Measurements from ENCODE around the gene DLG4.
"Not testable (repeated sequence)": the region's sequence is repeated elsewhere in the genome, so short reads cannot be mapped to it uniquely, and the experiment has no call there.

Gene DLG4

DNA sequence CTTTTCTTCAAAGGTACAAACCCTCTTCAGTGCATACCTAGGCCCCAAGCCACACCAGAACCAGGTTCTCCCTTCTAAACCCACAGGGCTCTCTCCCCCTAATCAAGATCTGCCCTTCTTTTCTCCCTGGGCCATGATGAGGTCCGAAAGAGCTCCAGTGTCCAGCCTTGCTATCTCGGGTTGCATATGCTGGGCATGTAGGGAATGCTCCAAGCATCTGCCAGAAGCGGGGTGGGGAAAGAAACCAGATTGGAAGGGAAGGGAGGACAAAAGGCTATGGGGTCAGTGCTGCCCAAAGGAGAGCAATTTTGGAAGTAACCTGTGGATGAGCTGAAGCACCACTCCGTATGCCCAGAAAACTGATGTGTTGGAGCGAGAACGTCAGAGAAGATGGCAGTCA, 29.6 kb upstream of the DLG4 start:
- DNase-seq (ENCODE audit: low spot score), result no peak

DNA sequence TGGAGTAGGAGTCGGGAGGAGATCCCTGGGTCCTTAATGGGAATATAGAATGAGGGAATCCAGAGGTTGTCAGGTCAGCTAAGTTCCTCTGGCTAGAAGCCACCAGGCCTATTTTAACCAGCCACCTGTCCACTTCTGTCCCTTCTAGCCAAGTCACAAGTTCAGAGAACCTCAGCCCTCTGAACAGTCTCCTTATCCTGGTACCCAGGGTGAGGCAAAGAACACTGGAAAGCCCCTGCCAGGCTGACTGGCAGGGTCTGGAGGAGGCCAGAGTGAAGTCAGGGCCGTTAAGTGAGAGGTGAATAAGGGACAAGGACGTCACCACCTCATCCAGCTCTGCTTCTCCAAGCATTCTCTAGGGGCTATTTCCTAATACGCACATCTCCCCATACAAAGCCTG, 29.2 kb upstream of the DLG4 start:
- no peak for DNase-seq (ENCODE audit: low spot score)

DNA sequence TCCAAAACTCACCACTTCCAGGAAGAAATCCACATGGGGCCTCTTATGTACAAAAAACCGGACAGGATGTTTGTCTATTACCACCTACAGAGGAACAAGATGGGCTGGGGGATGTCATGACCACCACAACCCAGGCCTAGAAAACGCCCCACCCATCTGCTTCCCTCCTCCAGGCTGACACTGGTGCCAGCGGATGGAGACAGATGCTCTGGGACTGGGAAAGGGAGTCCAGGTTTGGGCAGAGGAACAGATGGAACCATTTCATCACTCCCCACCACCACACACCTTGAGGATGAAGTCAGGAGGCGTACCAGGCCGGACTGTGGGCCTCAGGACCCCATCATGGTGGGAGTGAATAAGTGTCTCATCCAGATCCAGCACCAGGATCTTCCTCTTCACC, 27.1 kb upstream of the DLG4 start:
- no peak for DNase-seq (ENCODE audit: low spot score)

DNA sequence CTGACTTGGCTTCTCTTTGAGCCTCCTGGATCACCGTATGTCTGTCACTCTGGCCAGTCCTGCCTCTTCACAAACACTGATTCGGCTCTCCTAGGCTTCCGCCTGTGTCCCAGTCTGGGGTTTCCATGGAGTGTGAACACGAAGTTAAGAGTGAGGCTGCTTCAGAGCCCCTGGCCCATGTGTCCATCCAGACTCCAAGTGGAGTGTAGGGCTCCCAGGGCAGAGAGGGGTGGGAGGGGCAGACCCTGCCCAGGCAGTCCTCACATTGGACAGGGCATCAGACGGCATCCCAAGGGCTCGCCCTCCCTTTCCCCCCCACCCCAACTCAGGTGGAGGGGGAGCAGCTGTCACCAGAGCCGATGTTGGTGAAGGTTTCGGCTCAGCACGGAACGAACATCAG, 24.2 kb upstream of the DLG4 start:
- DNase-seq (ENCODE audit: low spot score), result not testable (repeated sequence)

DNA sequence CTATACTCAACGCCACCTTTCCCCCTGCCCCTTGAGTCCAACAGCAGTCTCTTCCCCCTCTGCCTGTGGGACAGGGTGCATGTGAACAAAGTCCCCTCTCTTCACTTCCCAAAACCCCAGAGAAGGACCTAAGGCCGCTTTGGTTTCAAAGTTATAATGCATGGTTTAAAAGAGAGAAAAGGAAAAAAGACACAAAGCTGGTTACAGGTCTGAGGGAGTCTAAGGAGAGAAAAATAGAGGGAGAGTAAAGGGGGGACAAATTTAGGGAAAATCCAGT, 23.8 kb upstream of the DLG4 start:
- no peak for DNase-seq (ENCODE audit: low spot score)

DNA sequence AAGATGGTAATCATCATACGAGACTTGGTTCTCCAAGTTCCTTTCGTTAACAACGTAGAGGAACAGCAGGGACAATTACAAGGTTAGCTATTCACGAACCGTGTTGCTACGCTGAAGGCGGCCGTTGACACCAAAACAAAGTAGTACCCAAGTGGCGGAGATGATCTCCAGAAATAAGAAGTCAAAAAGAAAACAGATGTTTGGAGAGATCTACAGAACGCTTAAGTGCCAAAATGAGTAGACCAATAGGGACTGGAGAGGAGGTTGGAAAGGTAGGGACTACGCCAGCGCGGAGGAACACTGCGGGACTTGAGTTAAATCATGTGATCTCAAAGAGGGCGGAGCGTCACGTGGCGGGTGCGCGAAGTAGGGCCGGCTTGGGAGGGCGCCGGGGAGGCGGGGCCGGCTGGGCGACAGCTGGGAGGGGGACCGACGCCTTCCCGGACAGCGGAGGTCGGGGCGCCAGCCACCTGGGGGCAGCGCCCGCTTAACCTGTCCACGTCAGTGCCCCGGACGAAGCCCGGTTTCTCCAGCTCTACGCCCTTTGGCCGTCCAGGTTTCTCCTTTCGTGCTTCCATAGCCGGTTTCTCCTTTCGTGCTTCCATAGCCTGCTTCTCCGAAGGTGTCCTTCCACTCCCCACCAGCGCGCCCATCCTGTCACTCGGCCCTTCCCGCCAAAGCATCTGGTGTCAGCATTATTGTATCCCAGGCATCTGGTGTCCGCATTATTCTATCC, 23.2 kb upstream of the DLG4 start:
- DNase-seq (ENCODE audit: low spot score), result peak; percentile 94

DNA sequence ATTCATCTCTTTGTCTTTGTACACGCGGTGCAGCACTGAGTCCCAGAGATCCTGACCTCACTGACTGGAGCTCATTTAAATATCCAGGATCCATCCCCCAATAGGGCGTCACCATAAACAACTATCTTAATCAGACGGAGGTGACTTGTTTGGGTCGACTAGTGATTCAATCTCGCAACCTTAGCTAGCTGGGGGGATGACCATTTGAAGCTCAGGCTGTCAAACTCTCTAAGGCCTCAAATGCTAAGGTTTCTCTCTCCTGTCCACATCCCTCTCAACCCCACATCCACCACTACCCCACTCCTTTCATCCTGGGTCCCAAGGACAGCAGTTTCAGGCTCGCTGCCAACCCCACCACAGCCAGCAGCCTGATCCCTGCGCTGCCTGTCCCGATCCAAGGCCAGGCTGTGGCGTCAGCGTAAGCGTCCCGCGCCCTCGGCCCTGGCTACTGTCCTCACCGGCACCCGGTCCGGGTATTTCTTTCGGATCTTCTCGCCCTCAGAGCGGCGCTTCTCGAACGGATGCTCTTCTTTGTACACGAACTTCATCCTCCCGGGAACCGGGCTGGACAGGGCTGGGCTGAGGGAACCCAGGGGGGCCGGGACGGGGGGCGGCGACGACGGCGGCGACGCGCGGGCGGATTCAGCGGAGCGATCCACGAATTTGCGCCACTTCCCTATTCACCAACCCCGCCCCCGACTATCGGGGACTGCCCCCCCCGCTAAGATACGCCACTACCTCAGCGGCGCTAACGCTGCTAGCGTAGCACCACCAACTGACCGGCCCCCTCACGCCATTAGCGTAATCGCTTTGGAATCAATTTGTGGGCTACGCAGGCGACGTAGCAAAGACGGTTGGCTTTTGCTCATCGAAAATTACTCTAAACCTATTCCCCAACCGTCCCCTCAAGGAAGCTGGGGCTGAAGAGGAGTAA, 22.4 kb upstream of the DLG4 start, which contains the start of gene GABARAP:
Gene GABARAP, minus strand, starts transcription at position 667 of the 934 bp plus-strand sequence. Its CDS starts 119 bp downstream, at position 548.
- peak; percentile 98 for DNase-seq (ENCODE audit: low spot score)

DNA sequence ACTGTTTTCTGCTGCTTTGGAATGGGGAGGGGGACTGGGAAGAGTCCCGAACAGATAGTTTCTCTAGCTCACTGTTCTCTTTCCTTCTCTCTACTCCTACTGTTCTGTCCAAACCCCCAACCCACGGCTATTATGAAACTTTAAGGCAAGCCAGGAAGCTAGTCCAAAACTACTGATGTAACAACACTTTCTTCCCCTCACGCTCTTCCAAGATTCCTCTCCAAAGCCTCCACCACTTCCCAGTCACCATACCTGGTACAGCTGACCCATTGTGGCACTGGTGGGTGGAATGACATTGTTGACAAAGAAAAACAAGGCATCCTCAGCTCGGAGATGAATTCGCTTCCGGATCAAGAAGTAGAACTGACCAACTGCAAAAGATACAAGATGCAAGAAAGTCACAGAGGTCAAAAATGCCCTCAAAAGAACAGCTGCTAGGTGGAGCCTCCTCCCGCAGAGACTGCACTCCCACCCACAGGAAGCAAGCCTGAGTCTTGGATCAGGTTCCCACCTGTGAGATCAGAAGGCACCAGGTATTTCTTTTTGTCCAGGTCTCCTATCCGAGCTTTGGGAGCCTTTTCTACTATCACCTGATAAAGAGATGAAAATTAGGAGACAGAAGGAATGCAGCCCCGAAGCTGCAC, 21.6 kb upstream of the DLG4 start:
- peak; percentile 58 for DNase-seq (ENCODE audit: low spot score)

DNA sequence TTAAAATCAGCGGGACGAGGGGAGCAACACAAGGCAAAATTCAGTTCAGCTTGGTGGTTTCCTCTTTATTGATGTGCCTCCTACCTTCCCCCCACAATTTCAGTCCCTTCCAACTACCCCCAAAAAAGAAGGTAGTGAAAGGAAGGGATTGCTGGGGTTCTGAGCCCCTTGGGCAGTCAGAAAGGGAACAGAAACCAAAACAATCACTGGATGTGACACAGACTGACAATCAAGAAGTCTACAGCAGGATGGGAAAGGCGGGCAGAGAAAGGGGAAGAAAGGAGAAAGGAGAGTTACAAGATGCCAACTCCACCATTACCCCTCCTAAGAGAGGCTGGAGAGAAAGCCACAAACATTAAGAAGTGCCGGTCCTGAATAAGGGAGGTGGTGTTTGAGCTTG, 20.7 kb upstream of the DLG4 start:
- no peak for DNase-seq (ENCODE audit: low spot score)

DNA sequence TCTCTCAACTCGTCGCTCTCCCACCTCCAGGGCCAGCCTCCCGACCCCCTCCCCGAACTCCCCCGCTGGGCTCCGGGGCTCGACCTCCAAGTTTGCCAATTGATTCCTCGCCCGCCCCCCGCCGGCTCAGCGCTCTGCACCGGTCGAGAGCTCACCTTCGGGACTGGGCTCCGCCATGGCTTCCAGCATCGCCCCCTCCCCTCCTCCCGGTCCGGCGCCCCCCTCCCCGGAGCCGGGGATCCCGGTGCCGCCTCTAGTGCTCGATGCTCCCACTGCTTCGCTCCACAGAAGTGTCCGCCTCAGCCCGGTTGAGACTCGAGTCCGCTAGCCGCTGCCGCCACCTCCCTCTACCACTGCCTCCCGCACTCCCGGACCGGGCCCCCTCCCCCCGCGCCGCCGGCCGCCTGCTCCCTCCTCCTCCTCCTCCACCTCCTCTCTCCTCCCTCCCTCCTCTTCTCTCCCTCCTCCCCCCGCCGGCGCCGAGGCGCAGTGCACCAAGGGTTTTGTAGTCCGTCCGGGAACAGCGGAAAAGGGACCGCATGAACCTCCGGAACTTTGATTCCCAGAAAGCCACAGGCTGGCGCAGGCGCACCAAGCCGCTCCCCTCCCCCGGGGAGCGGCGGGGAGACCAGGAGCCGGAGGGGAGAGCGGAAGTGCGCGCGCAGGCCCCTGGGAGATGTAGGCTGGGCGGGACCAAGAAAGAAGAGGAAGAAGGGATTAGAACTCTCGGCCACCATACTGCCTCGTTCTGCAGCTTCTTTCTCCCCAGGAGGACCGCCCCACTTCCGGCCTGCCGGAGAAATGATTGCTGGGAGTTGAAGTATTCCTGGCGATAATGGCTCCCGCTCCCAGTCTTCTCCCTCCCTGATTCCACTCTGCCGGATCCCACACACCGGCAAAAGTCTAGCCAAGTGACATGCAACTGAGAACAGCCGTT, 19.7 kb upstream of the DLG4 start, which contains the start of gene PHF23:
Gene PHF23, minus strand, starts transcription at position 367 of the 937 bp plus-strand sequence. Its CDS starts 178 bp downstream, at position 189.
- peak; percentile 99 for DNase-seq (ENCODE audit: low spot score)

DNA sequence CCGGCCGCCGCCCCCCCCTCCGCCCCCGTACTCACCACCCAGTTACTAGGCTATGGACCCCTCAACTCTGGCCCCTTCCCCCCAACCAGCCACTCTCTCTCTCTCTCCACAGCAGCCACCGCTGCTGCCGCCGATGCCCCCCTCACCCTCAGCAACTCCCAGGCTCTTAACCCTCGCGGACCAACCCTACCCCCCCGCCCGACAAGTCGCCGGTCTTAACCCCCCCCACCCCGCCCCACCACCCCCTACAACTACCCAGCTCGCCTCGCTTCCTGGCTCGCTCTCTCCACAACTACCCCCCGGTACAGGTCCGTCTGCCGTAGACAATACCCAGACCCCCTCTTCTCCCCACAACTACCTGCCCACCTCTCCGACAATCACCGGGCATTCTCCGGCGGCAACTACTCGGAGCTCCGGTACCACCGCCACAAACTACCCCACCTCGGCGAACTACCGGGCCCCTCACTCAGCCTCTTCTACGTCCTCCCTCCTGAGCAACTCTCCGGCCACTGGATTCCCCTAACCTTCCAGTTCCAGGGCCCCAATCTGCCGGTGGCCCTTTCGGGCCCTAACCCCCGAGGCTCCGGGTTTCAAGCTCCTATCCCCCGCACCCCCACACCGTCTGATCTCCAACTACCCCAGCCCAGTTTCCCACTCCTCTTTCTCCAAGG, 18.9 kb upstream of the DLG4 start:
- no peak for DNase-seq (ENCODE audit: low spot score)

DNA sequence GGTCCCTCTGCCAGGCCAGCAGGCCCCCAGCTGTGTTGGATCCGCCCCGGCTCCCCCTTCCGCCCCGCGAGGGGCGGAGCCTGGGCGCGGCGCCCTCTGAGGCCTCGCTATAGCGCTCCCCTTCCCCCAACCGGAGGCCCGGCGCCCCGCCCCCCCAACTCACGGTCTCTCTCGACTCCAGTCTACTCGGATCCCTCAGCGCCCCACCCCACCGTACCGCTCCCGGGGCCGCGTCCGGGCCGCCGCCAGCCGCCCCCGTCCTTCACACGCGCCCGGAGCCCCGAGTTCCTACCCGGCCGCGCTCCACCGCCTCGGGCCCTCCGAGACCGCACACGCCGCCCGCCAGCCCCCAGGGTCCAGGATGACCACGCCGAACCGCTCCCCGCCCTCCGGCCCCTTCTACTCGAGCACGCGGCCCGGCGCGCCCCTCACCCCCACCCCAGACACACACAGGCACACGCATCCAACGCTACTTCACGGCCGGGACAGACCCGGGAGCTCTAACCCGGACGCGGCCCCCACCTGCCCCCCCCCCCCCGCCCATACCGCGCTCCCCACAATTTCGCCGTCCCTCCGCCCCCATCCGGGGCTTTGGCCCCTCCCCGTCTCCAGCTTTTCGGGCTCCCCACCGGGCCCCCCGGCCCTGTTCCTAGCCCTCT, 18.3 kb upstream of the DLG4 start:
- DNase-seq (ENCODE audit: low spot score), result peak; percentile 66

DNA sequence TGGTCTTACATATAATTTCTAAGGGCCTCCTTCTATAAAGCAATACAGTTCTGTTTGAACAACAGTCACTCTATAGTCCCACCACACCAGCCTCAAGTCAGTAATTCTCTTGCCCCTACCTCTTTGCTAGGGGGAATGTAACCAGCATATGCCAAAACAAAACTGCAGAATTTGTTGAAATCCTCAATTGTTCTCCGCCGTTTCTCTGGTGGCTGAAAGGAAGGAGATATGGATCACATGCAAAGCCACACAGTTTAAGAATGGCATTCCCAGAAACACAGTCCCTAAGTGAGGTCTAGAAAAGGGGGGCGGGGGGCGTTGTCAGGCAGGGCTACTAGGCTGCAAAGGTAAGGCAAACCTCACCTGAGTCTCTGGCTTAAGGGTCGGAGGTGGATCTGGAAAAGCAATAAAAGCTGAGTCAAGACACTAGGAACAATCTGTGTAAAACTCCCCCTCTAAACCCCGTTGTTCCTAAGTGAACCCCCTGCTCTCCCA, 17.7 kb upstream of the DLG4 start:
- DNase-seq (ENCODE audit: low spot score), result no peak

DNA sequence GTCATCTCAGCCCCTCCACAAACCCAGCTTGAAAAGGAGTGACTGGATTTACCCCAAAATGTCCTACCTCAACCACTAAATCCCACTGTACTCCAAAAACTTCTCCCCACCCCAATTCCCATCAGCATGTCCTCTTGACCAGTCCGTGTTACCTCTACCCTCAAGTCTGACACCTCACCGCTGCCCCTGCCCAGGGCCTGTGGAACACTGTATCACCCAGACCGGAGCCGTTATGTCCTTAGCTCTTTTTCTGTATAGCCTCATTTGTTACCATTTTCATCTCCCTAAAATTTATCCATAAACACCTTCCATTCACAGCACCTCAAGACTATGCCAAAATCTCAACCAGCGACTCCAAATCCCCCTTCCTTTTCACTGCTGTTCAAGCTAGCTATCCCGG, 17.2 kb upstream of the DLG4 start:
- DNase-seq (ENCODE audit: low spot score), result no peak

DNA sequence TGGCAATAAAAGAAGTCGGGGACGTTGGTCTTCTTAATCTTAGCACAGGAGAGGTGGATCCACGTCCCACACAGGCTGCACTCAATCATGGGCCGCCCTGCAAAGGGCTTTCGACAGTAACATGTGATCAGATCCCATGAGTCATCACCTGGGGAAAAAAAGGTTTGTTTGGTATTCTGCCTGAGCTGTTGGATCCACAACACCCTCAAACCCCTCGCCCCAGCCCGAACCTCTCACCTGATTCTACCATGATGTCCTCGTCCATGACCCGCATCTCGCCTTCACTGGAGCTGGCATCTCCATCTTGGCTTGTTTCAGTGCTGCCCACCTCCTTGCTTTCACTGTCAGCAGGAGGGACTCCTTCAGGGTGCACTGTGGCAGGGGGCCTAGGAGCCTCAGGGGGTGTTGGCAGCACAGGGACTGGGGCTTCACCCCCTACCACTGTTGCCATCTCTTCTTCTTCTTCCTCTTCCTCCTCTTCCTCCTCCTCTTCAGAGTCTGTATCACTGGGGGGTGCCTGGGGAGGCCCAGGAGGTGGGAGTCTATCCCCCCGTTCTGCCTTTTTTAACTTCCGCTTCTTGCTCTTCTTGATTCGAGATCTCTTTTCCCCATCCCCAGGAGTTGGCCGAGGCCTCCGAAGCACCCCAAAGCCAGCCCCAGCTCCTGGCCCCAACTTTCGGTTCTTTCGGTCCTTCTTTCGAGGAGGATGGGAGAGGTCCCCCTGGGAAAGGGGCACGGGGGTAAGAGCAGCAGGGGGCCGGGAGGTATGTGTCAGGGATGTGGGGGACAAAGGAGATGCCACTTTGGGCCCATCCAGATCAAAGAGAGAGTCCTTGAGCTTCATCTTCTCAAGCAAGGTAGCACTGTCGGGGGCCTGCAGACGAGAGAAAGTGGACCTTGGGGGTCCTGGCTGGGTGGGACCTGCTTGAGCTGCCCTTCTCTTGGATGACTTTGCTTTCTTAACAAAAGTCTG, 16.3 kb upstream of the DLG4 start:
- DNase-seq (ENCODE audit: low spot score), result peak; percentile 72

DNA sequence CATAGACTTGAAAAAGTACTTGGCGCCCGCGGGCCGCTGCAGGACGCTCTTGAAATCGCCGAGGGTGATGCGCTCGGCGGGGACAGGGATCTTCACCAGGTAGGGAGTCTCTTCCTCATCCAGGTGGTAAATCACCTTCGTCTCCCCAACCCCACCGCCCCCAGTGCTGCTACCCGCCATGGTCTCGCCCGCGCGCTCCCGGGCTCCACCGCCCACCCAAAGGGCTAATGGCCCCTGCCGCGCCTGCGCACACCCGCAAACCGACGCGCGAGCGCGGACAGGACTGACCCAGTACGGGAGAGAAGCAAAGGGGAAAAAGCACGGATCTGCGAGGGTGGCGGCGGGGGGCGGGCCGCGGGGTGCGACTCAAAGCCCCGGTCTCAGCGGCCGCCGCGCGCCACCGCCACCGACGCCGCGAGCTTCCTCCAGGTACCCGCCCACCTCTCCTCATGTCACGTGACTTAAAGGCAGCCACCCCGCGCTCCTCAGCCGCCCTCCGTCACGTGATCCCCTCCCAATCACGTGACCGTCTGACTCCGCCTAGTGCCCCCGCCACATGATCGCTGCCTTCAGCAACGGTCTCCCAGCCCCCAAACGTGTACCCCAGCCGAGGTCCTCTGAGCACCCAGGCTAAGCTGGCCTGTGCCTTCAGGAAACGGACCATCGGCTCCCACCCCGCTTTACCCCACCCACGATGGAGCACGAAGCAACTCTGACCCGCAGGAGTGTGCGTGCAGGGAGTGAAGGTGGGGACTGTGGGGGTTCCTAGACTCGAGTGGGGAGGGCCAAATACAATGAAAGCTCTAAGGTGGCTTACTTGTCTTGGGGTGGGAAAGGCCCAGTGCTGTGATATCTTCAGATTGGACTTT, 14.7 kb upstream of the DLG4 start, which contains the start of gene DVL2:
Gene DVL2, minus strand, starts transcription at position 435 of the 869 bp plus-strand sequence. Its CDS starts 255 bp downstream, at position 180.
- DNase-seq (ENCODE audit: low spot score), result peak; percentile 94

DNA sequence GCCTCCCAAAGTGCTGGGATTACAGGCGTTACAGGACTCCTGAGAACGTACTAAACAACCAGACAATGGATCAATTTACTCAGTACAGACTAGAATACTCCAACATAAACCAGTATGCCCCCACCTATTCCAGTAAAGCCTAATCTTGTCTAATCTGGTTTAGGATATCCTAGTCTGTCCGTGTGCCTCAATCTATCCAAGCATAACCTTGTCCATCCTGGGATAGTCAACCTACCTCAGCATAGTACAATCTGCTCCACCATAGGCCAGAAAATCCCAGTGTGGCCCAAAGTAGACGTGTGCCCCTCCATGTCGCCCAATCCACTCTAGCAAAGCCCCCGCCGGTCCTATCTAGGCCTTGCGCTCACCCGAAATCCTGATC, 14.1 kb upstream of the DLG4 start:
- peak; percentile 59 for DNase-seq (ENCODE audit: low spot score)

DNA sequence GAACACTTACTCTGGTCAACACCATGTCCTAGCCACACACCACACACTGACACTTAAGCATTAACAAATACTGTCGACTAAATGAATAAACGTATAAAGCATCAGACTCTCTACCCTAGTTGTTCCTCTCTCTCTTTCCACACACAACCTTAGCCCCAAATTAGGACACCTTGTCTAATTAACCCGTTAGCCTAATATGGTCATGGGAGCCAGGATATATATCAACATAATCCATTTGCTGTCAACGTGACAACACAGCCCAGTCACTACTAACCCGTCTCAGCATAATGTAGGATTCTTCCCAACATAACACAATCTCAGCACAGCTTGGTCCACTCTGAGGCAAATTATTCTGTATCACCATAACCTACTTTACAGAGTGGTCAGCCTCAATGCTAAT, 12.5 kb upstream of the DLG4 start:
- no peak for DNase-seq (ENCODE audit: low spot score)
